HG02870 (cell line): ENCODE measurements around the gene SKA3.

Experiments used
- ATAC-seq: cut with Tn5 transposase; IDR thresholded peaks from one replicate; pipeline ENCODE4 v1.9.1; 2021; ENCODE audit warnings: mild to moderate bottlenecking, moderate library complexity; ENCODE audit not compliant: unreplicated experiment

Gene SKA3

DNA sequence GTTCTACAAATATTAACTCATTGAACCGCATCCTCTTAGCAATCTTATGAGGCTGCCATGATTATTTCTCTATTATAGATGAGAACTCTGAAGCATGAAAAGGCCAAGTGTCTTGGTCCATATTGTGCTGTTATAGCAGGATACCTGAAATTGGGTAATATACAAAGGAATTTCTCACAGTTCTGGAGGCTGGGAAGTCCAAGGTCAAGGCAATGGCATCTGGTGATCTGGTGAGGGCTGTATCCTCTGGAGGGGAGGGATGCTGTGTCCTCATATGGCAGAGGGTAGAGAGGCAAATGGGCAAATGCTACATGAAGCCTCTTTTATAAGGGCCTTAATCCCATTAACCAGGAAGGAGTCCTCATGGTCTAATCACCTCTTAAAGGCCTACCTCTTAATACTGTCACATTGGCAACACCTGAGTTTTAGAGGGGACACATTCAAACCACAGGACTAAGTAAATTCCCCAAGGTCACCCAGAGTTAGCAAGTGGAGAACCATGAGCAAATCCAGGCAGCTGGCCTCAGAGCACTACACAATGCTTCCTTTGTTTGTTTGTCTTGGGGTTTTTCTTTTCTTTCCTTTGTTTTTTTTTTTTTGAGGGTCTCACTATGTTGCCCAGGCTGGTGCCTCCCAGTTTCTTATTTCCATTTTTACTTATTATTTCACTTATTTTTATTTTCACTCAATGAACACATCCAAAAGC is 59.1 kb downstream of the SKA3 start:
- no peak for ATAC-seq

DNA sequence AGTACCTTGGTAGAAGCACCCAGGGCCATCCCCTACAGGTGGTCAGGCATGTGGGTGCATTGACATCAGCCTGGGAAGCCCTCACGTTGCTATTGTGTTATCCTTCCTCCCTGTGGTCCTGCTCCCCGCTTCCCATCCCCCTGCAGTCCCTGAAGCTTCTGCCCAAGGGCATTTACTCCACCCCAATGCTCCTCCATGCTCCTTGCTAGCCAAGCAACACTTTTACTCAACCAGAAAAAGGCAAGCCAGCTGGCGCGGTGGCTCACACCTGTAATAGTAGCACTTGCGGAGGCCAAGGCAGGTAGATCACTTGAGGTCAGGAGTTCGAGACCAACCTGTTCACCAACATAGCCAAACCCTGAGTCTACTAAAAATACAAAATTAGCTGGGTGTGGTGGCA is 60.2 kb downstream of the SKA3 start:
- no peak for ATAC-seq

DNA sequence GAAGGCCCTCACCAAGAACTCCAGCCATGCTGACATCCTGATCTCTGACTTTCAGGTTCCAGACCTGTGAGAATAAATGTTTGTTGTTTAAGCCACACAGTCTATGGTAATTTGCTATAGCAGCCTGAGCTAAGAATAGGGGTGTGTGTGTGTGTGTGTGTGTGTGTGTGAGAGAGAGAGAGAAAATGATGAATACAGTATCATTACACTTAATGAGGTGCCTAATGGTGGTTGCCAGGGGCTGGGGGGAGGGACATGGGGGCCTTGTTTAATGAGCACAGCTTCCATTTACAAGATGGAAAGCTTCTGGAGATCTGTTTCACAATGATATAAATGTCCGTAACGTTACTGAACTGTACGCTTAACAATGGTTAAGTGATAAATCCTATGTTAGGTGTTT is 61.1 kb downstream of the SKA3 start:
- ATAC-seq, result no peak

DNA sequence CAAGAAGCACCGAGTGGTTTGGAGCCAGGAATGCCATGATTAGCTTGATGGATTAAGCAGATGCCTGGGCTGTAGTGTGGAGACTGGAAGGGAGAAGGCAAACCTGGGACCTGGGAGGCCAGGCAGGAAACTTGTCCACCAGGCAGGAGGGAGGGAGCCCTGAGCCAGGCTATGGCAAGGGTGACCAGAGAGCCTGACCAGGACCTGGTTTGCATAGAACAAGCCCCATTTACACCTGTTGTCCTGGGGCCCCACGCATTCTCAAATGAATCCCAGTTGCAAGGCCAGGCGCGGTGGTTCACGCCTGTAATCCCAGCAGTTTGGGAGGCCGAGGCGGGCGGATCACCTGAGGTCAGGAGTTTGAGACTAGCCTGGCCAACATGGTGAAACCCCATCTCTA is 64.8 kb downstream of the SKA3 start:
- ATAC-seq, result no peak

DNA sequence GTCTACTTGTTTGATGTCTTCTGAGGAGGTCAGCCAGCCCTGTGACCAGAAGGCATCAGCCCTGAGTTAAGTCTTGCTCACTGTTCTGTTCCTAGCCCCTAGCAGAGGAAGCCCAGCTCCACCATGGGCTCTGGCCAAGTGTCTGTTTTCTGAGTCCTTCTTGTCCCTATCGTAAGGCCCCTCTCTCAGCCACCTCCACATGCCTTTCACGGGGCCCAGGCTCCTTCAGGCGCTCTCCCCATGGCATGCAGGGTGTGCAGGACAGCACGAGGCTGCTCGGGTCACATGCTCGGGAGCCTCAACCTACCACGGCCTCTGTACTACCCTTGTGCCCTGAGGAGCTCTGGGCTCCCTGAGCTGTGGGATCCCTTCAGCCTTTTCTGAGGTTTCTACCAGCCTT is 67.2 kb downstream of the SKA3 start:
- no peak for ATAC-seq

DNA sequence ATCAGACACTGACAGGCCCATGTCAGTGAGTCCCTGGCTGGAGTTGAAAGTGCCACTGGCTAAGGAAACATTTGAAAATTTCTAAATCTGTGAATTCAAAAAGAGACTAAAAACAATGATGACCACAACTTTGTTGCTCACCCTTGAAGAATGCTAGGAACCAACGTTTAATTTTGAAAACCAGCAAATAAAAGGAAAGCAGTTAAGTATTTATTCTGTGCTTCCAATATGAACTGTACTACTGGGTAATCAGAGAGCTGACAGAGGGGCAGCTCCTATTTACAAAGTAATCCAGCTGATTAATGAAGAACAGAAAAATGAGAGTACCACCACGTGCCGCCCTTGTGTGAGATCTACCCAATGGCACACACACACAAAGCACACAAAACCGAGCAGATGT is 70.3 kb downstream of the SKA3 start:
- no peak for ATAC-seq

DNA sequence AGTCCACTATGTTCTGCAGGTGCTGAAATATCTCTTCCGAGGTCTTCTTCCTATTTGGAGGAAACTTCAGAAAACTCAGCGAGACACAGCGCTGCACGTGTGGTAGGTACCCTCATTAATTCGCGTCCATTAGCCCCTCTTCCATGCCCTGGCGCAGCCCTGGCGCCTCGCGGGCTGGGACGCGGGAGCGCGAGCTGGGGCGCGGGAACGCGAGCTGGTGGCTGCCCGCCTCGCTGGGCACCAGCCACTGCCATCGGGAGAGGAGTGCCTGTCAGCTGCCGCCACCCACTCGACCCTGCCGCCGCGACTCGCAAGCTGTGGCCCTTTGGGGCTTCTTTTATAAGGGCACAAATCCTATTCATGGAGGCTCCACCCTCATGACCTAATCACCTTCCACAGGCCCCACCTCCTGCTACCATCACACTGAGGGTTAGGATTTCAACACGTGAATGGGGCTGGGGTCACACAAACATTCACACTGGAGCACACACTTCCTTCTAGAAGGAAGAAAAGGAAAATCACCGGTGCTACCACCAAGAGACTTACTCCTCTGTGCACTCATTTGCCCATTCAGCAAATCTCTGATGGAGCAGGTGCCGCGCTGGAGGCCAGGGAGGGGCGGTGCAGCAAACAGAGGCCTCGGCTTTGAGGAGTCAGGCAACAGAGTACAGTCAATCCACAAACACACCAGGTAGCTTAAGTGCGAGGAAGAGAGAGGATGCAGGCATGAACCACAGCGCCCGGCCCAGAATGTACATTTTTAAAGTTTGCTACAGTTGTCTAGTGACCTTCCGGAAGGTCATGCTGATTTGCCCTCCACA is 71.9 kb downstream of the SKA3 start:
- ATAC-seq, result no peak
